ENCODE data around the gene SWAP70.
"Not testable (repeated sequence)": the region's sequence is repeated elsewhere in the genome, so short reads cannot be mapped to it uniquely, and the experiment has no call there.

Gene SWAP70

GRCh38 chr11:9692691-9693090, 28.8 kb downstream of the SWAP70 start:
- no peak for DNase-seq (ENCODE audit: low read depth)

- DNase-seq (ENCODE audit: low read depth): no peak
Measured at GRCh38 chr11:9693801-9694553, 30.1 kb downstream of the SWAP70 start.

GRCh38 chr11:9695228-9695627, 31.4 kb downstream of the SWAP70 start:
- not testable (repeated sequence) for DNase-seq (ENCODE audit: low read depth)

GRCh38 chr11:9697766-9698165, 33.9 kb downstream of the SWAP70 start:
- DNase-seq (ENCODE audit: low read depth): no peak

GRCh38 chr11:9700105-9700801, 36.4 kb downstream of the SWAP70 start:
- no peak for DNase-seq (ENCODE audit: low read depth)

- no peak for DNase-seq (ENCODE audit: low read depth)
Measured at GRCh38 chr11:9701799-9702198, 37.9 kb downstream of the SWAP70 start.

GRCh38 chr11:9703280-9703679, 39.4 kb downstream of the SWAP70 start:
- DNase-seq (ENCODE audit: low read depth): no peak

- DNase-seq (ENCODE audit: low read depth): no peak
Measured at GRCh38 chr11:9704037-9704436, 40.2 kb downstream of the SWAP70 start.

- no peak for DNase-seq (ENCODE audit: low read depth)
Measured at GRCh38 chr11:9704620-9705019, 40.7 kb downstream of the SWAP70 start.

- DNase-seq (ENCODE audit: low read depth): not testable (repeated sequence)
Measured at GRCh38 chr11:9705361-9705760, 41.5 kb downstream of the SWAP70 start.

GRCh38 chr11:9708544-9708943, 44.7 kb downstream of the SWAP70 start:
- no peak for DNase-seq (ENCODE audit: low read depth)

- no peak for DNase-seq (ENCODE audit: low read depth)
Measured at GRCh38 chr11:9710223-9710622, 46.3 kb downstream of the SWAP70 start.

GRCh38 chr11:9710852-9711251, 47.0 kb downstream of the SWAP70 start:
- no peak for DNase-seq (ENCODE audit: low read depth)

- no peak for DNase-seq (ENCODE audit: low read depth)
Measured at GRCh38 chr11:9711454-9712307, 47.8 kb downstream of the SWAP70 start.

GRCh38 chr11:9714272-9714940, 50.5 kb downstream of the SWAP70 start:
- DNase-seq (ENCODE audit: low read depth): no peak

GRCh38 chr11:9716275-9717039, 52.6 kb downstream of the SWAP70 start:
- DNase-seq (ENCODE audit: low read depth): no peak

GRCh38 chr11:9717040-9717357, 53.1 kb downstream of the SWAP70 start:
- no peak for DNase-seq (ENCODE audit: low read depth)

- no peak for DNase-seq (ENCODE audit: low read depth)
Measured at GRCh38 chr11:9717719-9718118, 53.8 kb downstream of the SWAP70 start.

- no peak for DNase-seq (ENCODE audit: low read depth)
Measured at GRCh38 chr11:9718147-9718546, 54.3 kb downstream of the SWAP70 start.

GRCh38 chr11:9719566-9720289, 55.9 kb downstream of the SWAP70 start:
- DNase-seq (ENCODE audit: low read depth): no peak

- DNase-seq (ENCODE audit: low read depth): no peak
Measured at GRCh38 chr11:9720290-9720630, 56.4 kb downstream of the SWAP70 start.
